K562 (cell line): ENCODE results near the gene VAC14. TPM values are rescaled to one million over a fixed set of nuclear protein-coding genes. Genes with fewer than 3 reads are reported as not detected.

Experiments used
- ARID4B ChIP-seq: sonication (generic); formaldehyde crosslinking; IDR thresholded peaks from 2 replicates; pipeline ENCODE4 v1.8.0; 2022; ENCODE audit warnings: mild to moderate bottlenecking, missing genetic modification reagents
- CREB1 ChIP-seq, 2 experiments: sonication (generic) in 1 of 2; formaldehyde crosslinking in 1 of 2; IDR thresholded peaks; 2 replicates each; pipeline versions ENCODE4 v1.6.1 to v1.8.0; 2012 to 2022; ENCODE audit warnings: inconsistent platforms in 1 of 2, mild to moderate bottlenecking in 1 of 2, missing genetic modification reagents in 1 of 2, moderate library complexity in 1 of 2
- E2F5 ChIP-seq: sonication (generic); formaldehyde crosslinking; IDR thresholded peaks from 2 replicates; pipeline ENCODE4 v1.8.0; 2022; ENCODE audit warnings: mild to moderate bottlenecking, missing genetic modification reagents
- FUS ChIP-seq: fragments of 200-400 bp; formaldehyde crosslinking; optimal IDR thresholded peaks from 2 replicates; pipeline ENCODE3; 2017; ENCODE audit warnings: low read depth, low read length
- HMGN3 ChIP-seq: IDR thresholded peaks from 2 replicates; pipeline ENCODE4 v1.6.1; 2011; ENCODE audit warnings: borderline replicate concordance, low read depth, mild to moderate bottlenecking, mixed read lengths, low read length; ENCODE audit not compliant: insufficient read length; ENCODE audit errors: extremely low read depth
- HNRNPL ChIP-seq: fragments of 200-400 bp; formaldehyde crosslinking; IDR thresholded peaks from 2 replicates; pipeline ENCODE4 v1.6.1; 2017; ENCODE audit warnings: low read depth, mild to moderate bottlenecking, low read length
- L3MBTL2 ChIP-seq: fragments of 450-650 bp; IDR thresholded peaks from 2 replicates; pipeline ENCODE4 v1.6.1; 2016; ENCODE audit warnings: mild to moderate bottlenecking, moderate library complexity
- MAFG ChIP-seq: fragments of 450-650 bp; conservative IDR thresholded peaks from 2 replicates; pipeline ENCODE4 v1.6.1; 2016; ENCODE audit warnings: missing genetic modification characterization, missing compliant biosample characterization
- NRF1 ChIP-seq, 2 experiments: fragments of 450-650 bp; IDR thresholded peaks in 1 of 2; conservative IDR thresholded peaks in 1 of 2; 2 replicates each; pipeline ENCODE4 v1.6.1; 2014; ENCODE audit warnings: mild to moderate bottlenecking in 2 of 2
- PHF21A ChIP-seq: fragments of 450-650 bp; IDR thresholded peaks from 2 replicates; pipeline ENCODE4 v1.6.1; 2017; ENCODE audit warnings: low read depth, borderline replicate concordance
- POLR3A ChIP-seq: IDR thresholded peaks from 2 replicates; pipeline ENCODE4 v1.6.1; 2011; ENCODE audit warnings: borderline replicate concordance, mild to moderate bottlenecking, moderate library complexity; ENCODE audit not compliant: insufficient read length, insufficient read depth; ENCODE audit errors: extremely low read depth
- PTBP1 ChIP-seq: fragments of 200-400 bp; formaldehyde crosslinking; IDR thresholded peaks from 2 replicates; pipeline ENCODE4 v1.6.1; 2017; ENCODE audit warnings: low read depth, low read length
- RBM15 ChIP-seq: fragments of 200-400 bp; formaldehyde crosslinking; IDR thresholded peaks from 2 replicates; pipeline ENCODE4 v1.6.1; 2018; ENCODE audit warnings: mild to moderate bottlenecking, low read length, moderate library complexity; ENCODE audit not compliant: insufficient read depth
- RBM34 ChIP-seq: fragments of 200-400 bp; formaldehyde crosslinking; IDR thresholded peaks from 2 replicates; pipeline ENCODE4 v1.6.1; 2018; ENCODE audit warnings: low read length, borderline replicate concordance; ENCODE audit not compliant: insufficient read depth
- YY1 ChIP-seq, 3 experiments: IDR thresholded peaks; 2 replicates each; pipeline ENCODE4 v1.6.1; 2011; ENCODE audit warnings: low read length in 2 of 3, mild to moderate bottlenecking in 2 of 3, moderate library complexity in 2 of 3, borderline replicate concordance in 1 of 3, control low read depth in 1 of 3, low read depth in 1 of 3; ENCODE audit not compliant: insufficient read depth in 3 of 3, insufficient replicate concordance in 2 of 3, control insufficient read depth in 1 of 3, insufficient read length in 1 of 3; ENCODE audit errors: extremely low read depth in 1 of 3
- ZBTB33 ChIP-seq: sonication (generic); formaldehyde crosslinking; IDR thresholded peaks from 2 replicates; pipeline ENCODE4 v1.8.1; 2023; ENCODE audit warnings: mild to moderate bottlenecking, missing genetic modification reagents
- ZBTB8A ChIP-seq: fragments of 450-650 bp; IDR thresholded peaks from 2 replicates; pipeline ENCODE4 v1.6.1; 2018; ENCODE audit warnings: mild to moderate bottlenecking, moderate library complexity; ENCODE audit not compliant: partially characterized antibody
- ZFX ChIP-seq: sonication (generic); formaldehyde crosslinking; IDR thresholded peaks from 2 replicates; pipeline ENCODE4 v1.8.0; 2022; ENCODE audit warnings: mild to moderate bottlenecking, missing genetic modification reagents, moderate library complexity
- ZNF830 ChIP-seq: fragments of 250-450 bp; sonication (Bioruptor Pico); IDR thresholded peaks from 2 replicates; pipeline ENCODE4 v1.5.0; 2021; ENCODE audit warnings: mild to moderate bottlenecking
- polyA plus RNA-seq, 8 experiments: library from polyadenylated mRNA; depleted of rRNA in 4 of 8; stranded (reverse) in 5 of 8; unstranded in 3 of 8; fragments of >200 nt; fragmentation: Nextera tagmentation in 2 of 8; fragmentation: Illumina TruSeq in 1 of 8; extraction: Ambion mirVana in 2 of 8; extraction: Trizol in 1 of 8; gene quantifications; 2 replicates each; pipeline versions ENCODE4 v1.2.1 to v1.2.3, GENCODE V29; 2011 to 2014; ENCODE audit warnings: inconsistent platforms in 1 of 8, missing spikeins in 1 of 8
- total RNA-seq, 7 experiments: library from RNA; depleted of rRNA in 6 of 7; stranded (reverse); fragments of >200 nt in 6 of 7; fragmentation: Illumina TruSeq in 2 of 7; extraction: Trizol in 2 of 7; gene quantifications; 2 replicates each; pipeline versions ENCODE4 v1.2.1 to v1.2.3, GENCODE V29; 2011 to 2021; ENCODE audit warnings: low replicate concordance in 1 of 7

VAC14 gene
- total and polyA plus RNA-seq, 9 of the 15 experiments (the other 6 are each of a cell fraction or from before 2014, with no cell fraction given) = 1.3 to 41.6 (median 26.6) TPM

DNA sequence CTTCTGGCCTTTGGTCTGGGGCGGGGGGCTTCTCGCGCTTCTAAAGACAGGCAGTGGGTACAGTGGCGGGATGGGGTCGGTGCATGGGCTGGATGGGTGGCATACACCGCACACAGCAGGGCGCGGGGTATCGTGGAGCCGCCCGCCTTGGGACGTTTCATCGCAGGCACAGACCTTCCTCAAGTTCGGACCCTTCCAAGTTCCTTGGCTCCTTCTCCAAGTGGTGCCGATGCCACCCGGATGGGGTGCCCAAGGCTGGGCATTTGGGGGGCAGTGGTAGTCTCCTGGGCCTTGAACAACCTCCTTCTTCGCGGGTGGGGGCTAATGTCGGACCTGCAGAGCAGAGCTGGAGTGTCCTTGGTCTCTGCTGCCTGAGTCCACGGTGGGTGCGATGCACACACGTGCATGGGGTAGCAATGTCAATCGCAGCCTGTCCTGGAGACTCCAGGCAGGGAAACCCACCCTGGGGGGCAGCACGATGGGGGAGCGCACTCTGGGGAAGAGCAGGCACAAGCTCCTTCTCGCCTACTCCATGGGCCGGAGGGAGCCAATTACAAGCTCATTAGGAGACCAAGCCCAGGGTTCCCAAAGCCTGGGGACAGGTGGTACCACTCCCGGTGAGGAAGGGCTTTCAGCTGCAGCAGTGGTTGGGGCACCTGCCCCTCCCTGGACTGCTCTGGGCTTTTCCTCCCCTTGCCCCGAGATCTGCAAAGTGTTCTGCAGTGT is 114.4 kb downstream of the VAC14 start (continued):
- TF ChIP-seq POLR3A (no peak), PHF21A (no peak), ZBTB33 (CRISPR knock-in tag) (peak; percentile 45; the same call in 1 of the 2 replicates), E2F5 (CRISPR knock-in tag) (no peak), NRF1 (conservative IDR thresholded peaks at IDR 0.05 in 1 of 2, IDR thresholded peaks at IDR 0.05 in 1 of 2) (peak; percentile 8 to 31; a peak in 2 of 4 replicates), HMGN3 (peak; percentile 18), MAFG (no peak), HNRNPL (peak; percentile 60), CREB1 (IDR thresholded peaks at IDR 0.05) (no peak), CREB1 (CRISPR knock-in tag; IDR thresholded peaks at IDR 0.05) (peak; percentile 14; the same call in 1 of the 2 replicates), ARID4B (peak; percentile 25; the same call in 1 of the 2 replicates), L3MBTL2 (no peak), FUS (no peak), ZFX (CRISPR knock-in tag) (peak; percentile 47), RBM34 (no peak), PTBP1 (no peak), ZNF830 (CRISPR knock-in tag) (no peak), RBM15 (no peak), YY1 (IDR thresholded peaks at IDR 0.05; ENCODE audit: borderline replicate concordance in 1 of 3, control insufficient read depth in 1 of 3, extremely low read depth in 1 of 3, insufficient read depth in 3 of 3, insufficient read length in 1 of 3, insufficient replicate concordance in 2 of 3, low read depth in 1 of 3, low read length in 2 of 3) (no peak), ZBTB8A (no peak)
